Measurements from ENCODE around the gene SEMA5A.

GRCh38 chr5:9042241-9042640 is 503.6 kb downstream of the SEMA5A start:
- TF ChIP-seq POLR2AphosphoS5 (IDR thresholded peaks at IDR 0.05; ENCODE audit: insufficient read depth in 1 of 2, low read depth in 1 of 2) (no peak), CTCF (IDR thresholded peaks at IDR 0.05) (no peak)
